Ishikawa (cell line): ENCODE data around the gene TPD52L2.

Source experiments
- CEBPB ChIP-seq: IDR thresholded peaks from 2 replicates; pipeline ENCODE4 v1.6.1; 2012
- CREB1 ChIP-seq: IDR thresholded peaks from 2 replicates; pipeline ENCODE4 v1.6.1; 2012; ENCODE audit warnings: low read depth
- EP300 ChIP-seq: IDR thresholded peaks from 2 replicates; pipeline ENCODE4 v1.6.1; 2012; ENCODE audit warnings: borderline replicate concordance
- MAX ChIP-seq: IDR thresholded peaks from 2 replicates; pipeline ENCODE4 v1.6.1; 2012
- RAD21 ChIP-seq: IDR thresholded peaks from 2 replicates; pipeline ENCODE4 v1.6.1; 2012; ENCODE audit warnings: low read depth
- REST ChIP-seq: IDR thresholded peaks from 2 replicates; pipeline ENCODE4 v1.6.1; 2012; ENCODE audit warnings: low read depth, mild to moderate bottlenecking
- TCF12 ChIP-seq: IDR thresholded peaks from 2 replicates; pipeline ENCODE4 v1.6.1; 2012; ENCODE audit warnings: low read depth
- YY1 ChIP-seq: IDR thresholded peaks from 2 replicates; pipeline ENCODE4 v1.6.1; 2012; ENCODE audit warnings: low read depth

DNA sequence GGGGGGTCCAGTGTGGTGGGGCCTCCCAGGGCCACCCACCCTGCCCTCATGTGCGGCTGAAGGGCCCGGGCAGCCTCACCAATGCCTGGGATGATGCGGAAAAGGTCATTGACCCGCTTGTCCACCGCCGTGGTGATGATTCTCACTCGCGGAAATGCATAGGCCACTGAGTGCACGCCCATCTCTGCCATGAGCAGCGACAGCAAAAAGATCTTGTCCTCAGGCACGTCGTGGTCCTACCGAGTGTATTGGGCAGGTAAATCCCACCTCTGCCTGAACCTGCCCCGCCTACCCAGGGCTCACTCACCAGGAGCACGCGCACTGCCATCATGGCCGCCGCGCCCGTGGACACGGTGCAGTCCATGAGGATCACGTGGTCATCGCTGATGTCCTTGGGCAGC lies 75.0 kb downstream of the TPD52L2 start:
- no peak for TF ChIP-seq RAD21
- TF ChIP-seq CREB1, result no peak
- no peak for TF ChIP-seq MAX
- TF ChIP-seq TCF12, result no peak
- no peak for TF ChIP-seq CEBPB
- TF ChIP-seq YY1, result no peak
- TF ChIP-seq EP300, result no peak
- TF ChIP-seq REST, result no peak
